ENCODE data around the gene RBM12. TPM values are rescaled to one million over a fixed set of nuclear protein-coding genes. Genes with fewer than 3 reads are reported as not detected.
"Not testable (repeated sequence)": the region's sequence is repeated elsewhere in the genome, so short reads cannot be mapped to it uniquely, and the experiment has no call there.

Gene RBM12
- total RNA-seq, 3 donors from 2014 or later (not counting 1 experiment from before 2014, with no cell fraction given), result 80.9 to 112 (median 89.4) TPM

DNA sequence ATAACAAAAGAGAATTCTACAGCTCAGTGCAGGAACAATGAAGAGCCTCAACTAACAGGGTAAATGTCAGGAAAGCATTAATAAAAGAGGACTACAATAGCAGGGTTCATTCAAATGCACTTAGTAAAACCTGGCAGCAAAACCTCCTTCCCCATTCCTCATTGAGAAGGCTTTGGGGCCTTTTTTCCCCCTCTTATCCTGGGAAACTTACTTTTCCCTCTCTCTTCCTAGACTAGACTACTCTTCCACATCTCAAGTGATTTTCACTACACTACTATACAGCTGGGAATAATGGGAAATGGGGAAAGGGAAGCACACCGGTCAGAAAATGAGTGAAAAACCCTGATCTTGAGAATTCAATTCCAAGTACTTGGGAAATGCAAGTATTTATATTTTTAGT lies 44.6 kb upstream of the RBM12 start:
- H3K9me3 ChIP-seq (ENCODE audit: control insufficient read depth, insufficient read depth, low read length), result no peaks in the 10 kb centered on the region
- intact Hi-C loops (cut with micrococcal nuclease), result loop anchor here (5.0 to 10.0 kb wide), 3 partner anchors 33 to 244 kb away; partner anchors contain the start of gene RBM39
- no peak for DNase-seq
- Mint-ChIP-seq H3K27me3 (ENCODE audit: low read depth in 2 of 2) (no peaks in the 10 kb centered on the region), H3K4me3 (peak overlapping the region; percentile 2), H3K9me3 (no peaks in the 10 kb centered on the region), H3K27ac (peak overlapping the region; percentile 70 to 84), H3K4me1 (peaks cover 35 to 45% of the 10 kb centered on the region in 2 donors), H3K36me3 (peaks cover 32% of the 10 kb centered on the region)
- H3K4me3 ChIP-seq (ENCODE audit: low read length), result no peak overlapping the region
- no CpG with 5 or more reads among the region's 1 CpG for WGBS (ENCODE audit: insufficient coverage)
- H3K27me3 ChIP-seq (ENCODE audit: control insufficient read depth, insufficient read depth, low read length), result no peaks in the 10 kb centered on the region
- peaks cover 6% of the 10 kb centered on the region for H3K4me1 ChIP-seq (ENCODE audit: control insufficient read depth, insufficient read depth, low read length)
- ATAC-seq, result no peak
- TF ChIP-seq, protein P1, sequence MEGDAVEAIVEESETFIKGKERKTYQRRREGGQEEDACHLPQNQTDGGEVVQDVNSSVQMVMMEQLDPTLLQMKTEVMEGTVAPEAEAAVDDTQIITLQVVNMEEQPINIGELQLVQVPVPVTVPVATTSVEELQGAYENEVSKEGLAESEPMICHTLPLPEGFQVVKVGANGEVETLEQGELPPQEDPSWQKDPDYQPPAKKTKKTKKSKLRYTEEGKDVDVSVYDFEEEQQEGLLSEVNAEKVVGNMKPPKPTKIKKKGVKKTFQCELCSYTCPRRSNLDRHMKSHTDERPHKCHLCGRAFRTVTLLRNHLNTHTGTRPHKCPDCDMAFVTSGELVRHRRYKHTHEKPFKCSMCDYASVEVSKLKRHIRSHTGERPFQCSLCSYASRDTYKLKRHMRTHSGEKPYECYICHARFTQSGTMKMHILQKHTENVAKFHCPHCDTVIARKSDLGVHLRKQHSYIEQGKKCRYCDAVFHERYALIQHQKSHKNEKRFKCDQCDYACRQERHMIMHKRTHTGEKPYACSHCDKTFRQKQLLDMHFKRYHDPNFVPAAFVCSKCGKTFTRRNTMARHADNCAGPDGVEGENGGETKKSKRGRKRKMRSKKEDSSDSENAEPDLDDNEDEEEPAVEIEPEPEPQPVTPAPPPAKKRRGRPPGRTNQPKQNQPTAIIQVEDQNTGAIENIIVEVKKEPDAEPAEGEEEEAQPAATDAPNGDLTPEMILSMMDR (IDR thresholded peaks at IDR 0.05), result no peak
- no peak overlapping the region for H3K27ac ChIP-seq (ENCODE audit: low read length)
- H3K36me3 ChIP-seq (ENCODE audit: control insufficient read depth, insufficient read depth, low read length), result peaks cover 95% of the 10 kb centered on the region

DNA sequence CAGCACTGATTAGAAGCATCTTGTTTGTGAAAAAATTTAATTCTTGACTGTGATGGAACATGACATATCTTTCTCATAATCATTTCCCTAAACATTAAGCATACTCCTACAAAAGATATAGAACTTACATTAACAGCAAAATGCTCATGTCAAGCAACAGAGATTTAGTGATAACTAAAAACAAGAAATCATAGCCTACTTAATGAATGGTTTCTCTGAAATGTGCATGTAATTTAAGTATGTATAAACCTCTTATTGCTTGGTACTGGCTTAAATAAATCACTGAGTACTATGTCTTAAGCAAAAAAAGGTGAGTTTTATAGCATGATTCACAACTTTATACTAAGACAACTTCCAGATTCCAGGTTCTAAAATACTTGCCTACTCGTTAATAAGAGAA lies 43.8 kb upstream of the RBM12 start:
- 71% methylated on average over 1 of the region's 1 CpG for WGBS (ENCODE audit: insufficient coverage)
- DNase-seq, result no peak
- H3K4me3 ChIP-seq (ENCODE audit: low read length), result no peak overlapping the region
- H3K36me3 ChIP-seq (ENCODE audit: control insufficient read depth, insufficient read depth, low read length), result peaks cover 95% of the 10 kb centered on the region
- no peak overlapping the region for H3K27ac ChIP-seq (ENCODE audit: low read length)
- H3K27me3 ChIP-seq (ENCODE audit: control insufficient read depth, insufficient read depth, low read length), result no peaks in the 10 kb centered on the region
- H3K4me1 Mint-ChIP-seq, result peaks cover 38 to 46% of the 10 kb centered on the region in 2 donors
- peaks cover 6% of the 10 kb centered on the region for H3K4me1 ChIP-seq (ENCODE audit: control insufficient read depth, insufficient read depth, low read length)
- H3K27ac Mint-ChIP-seq, result peak overlapping the region; percentile 70 to 84
- intact Hi-C loops (cut with micrococcal nuclease), result loop anchor here (5.0 to 10.0 kb wide), 3 partner anchors 34 to 244 kb away; partner anchors contain the start of gene RBM39
- no peak for ATAC-seq
- peaks cover 35% of the 10 kb centered on the region for H3K36me3 Mint-ChIP-seq
- no peaks in the 10 kb centered on the region for H3K27me3 Mint-ChIP-seq (ENCODE audit: low read depth in 2 of 2)
- TF ChIP-seq, protein P1 (IDR thresholded peaks at IDR 0.05), result no peak
- H3K4me3 Mint-ChIP-seq, result no peak overlapping the region
- H3K9me3 ChIP-seq (ENCODE audit: control insufficient read depth, insufficient read depth, low read length), result no peaks in the 10 kb centered on the region
- no peaks in the 10 kb centered on the region for H3K9me3 Mint-ChIP-seq

DNA sequence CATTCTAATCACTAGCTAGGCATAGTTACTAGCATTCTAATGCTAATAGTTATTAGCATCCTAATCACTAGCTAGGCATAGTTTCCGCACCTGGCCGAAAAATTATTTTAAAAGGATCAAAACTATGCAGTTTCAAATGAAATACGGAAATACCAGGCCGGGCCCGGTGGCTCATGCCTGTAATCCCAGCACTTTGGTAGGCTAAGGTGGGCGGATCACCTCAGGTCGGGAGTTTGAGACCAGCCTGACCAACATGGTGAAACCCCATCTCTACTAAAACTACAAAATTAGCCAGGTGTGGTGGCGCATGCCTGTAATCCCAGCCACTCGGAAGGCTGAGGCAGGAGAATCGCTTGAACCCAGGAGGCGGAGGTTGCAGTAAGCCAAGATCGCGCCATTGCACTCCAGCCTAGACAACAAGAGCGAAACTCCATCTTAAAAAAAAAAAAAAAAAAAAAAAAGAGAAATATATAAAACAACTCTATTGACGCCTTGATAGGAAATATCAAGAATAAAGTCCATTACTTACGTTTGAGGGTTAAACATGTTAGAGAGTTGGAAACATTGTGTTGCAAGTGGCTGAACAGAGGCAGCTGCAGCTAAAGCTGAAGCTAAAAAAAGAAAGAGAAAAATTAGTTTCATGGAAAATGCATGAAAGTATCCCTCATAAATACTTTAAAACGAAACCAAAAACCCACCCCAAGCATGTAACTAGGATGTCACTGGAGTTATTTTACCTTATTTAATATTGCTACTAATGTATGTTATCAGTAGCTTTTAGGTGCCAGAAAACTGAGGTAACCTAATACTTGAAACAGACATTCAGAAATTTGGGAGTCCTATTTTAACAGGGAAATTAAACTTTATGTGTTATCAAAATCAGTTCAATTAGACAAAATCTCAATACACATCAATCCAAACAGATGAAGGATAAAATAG lies 42.2 kb upstream of the RBM12 start:
- H3K4me3 ChIP-seq (ENCODE audit: low read length); H3K9me3 ChIP-seq (ENCODE audit: control insufficient read depth, insufficient read depth, low read length); DNase-seq; H3K4me3 Mint-ChIP-seq; H3K9me3 Mint-ChIP-seq; H3K27me3 ChIP-seq (ENCODE audit: control insufficient read depth, insufficient read depth, low read length); ATAC-seq; H3K27me3 Mint-ChIP-seq (ENCODE audit: low read depth in 2 of 2); H3K4me1 ChIP-seq (ENCODE audit: control insufficient read depth, insufficient read depth, low read length); H3K27ac ChIP-seq (ENCODE audit: low read length): not testable (repeated sequence)
- H3K36me3 ChIP-seq (ENCODE audit: control insufficient read depth, insufficient read depth, low read length), result peaks cover 97% of the 10 kb centered on the region
- peak overlapping the region in 1 of 2 donors; percentile 38 for H3K27ac Mint-ChIP-seq
- H3K4me1 Mint-ChIP-seq, result peaks cover 43 to 48% of the 10 kb centered on the region in 2 donors
- intact Hi-C loops (cut with micrococcal nuclease), result loop anchor here (1.0 to 10.0 kb wide), 4 partner anchors 9 to 242 kb away; partner anchors contain the start of gene RBM39
- H3K36me3 Mint-ChIP-seq, result peaks cover 37% of the 10 kb centered on the region
- 97% methylated on average over 8 of the region's 17 CpGs for WGBS (ENCODE audit: insufficient coverage)

DNA sequence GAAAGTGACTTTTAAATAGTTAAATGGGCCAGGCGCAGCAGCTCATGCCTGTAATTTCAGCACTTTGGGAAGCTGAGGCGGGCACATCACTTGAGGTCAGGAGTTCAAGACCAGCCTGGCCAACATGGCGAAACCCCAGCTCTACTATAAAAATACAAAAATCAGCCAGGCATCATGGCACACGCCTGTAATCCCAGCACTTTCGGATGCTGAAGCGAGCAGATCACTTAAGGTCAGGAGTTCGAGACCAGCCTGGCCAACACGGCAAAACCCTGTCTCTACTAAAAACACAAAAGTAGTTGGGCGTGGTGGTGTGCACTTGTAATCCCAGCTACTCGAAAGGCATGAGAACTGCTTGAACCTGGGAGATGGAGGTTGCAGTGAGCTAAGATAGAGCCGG lies 41.2 kb upstream of the RBM12 start:
- H3K27ac ChIP-seq (ENCODE audit: low read length); H3K9me3 ChIP-seq (ENCODE audit: control insufficient read depth, insufficient read depth, low read length); H3K9me3 Mint-ChIP-seq; ATAC-seq; H3K4me3 Mint-ChIP-seq; H3K27me3 Mint-ChIP-seq (ENCODE audit: low read depth in 2 of 2); DNase-seq; H3K4me1 ChIP-seq (ENCODE audit: control insufficient read depth, insufficient read depth, low read length); H3K27me3 ChIP-seq (ENCODE audit: control insufficient read depth, insufficient read depth, low read length); H3K4me3 ChIP-seq (ENCODE audit: low read length): not testable (repeated sequence)
- WGBS (ENCODE audit: insufficient coverage), result 97% methylated on average over 11 of the region's 11 CpGs
- H3K36me3 Mint-ChIP-seq, result peaks cover 28% of the 10 kb centered on the region
- peaks cover 33 to 39% of the 10 kb centered on the region in 2 donors for H3K4me1 Mint-ChIP-seq
- H3K27ac Mint-ChIP-seq, result peak overlapping the region in 1 of 2 donors; percentile 38
- intact Hi-C loops (cut with micrococcal nuclease), result loop anchor here (5.0 to 10.0 kb wide), 3 partner anchors 36 to 241 kb away; partner anchors contain the start of gene RBM39
- peaks cover 93% of the 10 kb centered on the region for H3K36me3 ChIP-seq (ENCODE audit: control insufficient read depth, insufficient read depth, low read length)

Data from natural killer cell (primary cell).